Measurements from ENCODE around the gene IFT122.
A peak's percentile ranks its signal among the peaks of the same experiment; 100 is the strongest.

The IFT122 gene

DNA sequence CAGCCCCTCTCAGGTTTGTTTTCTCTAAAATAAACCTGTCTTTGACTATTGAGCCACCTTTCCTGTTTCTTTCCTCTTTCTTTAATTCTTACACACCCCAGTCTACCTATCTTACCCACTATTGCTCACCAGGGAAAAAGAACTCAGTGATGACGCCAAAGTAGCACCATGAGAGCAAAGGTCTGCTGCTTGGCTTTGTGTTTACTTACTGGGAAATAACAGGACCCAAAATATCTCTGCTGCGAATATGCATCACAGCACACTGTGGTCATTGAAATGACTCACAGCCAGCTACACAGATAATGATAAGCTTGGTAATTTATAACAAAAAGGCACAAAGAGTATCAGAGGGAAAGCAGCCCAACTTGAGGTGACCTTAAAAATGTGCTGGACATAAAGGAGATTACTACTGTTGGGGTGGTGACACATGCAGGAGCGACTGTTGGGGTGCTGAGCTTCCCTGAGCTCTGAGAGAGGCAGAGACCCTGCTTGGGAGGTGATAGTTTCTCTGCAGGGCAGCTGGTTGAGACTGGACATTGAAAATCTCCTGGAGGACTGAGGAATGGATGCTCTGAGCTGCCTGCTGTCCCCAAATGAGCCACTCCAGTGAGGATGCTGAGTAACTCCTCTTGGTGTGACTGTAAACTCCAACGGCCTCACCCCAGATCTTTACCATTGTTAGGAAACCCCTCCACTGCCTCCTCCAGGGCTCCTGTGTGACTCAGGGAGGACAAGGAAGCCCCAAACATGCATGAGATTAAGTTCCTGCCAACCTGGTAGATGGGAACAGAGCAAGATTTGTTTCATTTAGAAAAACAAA, 26.1 kb upstream of the IFT122 start:
- no peak for DNase-seq (ENCODE audit: low read depth, low spot score)

DNA sequence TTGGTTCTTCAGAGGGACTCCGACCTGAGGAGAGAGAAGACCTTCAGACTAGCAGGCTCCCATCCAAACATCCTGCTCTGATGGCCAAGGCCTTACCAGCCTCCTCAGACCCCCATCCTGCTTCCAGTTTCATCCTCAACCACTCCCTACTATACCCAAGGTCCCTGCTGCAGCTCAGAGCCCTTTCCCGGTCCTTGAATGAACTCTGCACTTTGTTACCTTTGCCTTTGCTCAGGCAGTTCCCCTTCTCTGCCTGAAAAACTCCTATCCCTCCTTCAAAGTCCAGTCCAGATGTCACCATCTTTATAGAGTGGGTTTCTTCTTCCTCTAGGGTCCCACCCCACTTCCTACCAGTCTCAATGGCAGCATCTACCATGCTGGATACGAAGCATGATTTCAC, 24.6 kb upstream of the IFT122 start:
- DNase-seq (ENCODE audit: low read depth, low spot score): no peak

DNA sequence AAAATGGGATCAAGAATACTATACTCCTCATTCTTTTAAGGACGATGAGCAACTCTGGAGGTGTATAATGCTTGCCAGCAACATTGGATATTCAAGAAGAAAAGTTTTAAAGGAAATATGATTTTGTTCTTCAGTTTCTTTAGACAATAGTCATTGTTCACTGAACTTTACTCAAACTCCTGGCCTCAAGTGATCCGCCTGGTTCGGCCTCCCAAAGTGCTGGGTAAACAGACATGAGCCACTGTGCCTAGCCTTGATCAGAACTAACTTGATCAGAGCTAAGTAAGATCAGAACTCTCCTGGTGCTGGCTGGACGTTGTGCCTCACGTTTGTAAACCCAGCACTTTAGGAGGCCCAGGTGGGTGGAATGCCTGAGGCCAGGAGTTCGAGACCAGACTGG, 24.2 kb upstream of the IFT122 start:
- DNase-seq (ENCODE audit: low read depth, low spot score): no peak

DNA sequence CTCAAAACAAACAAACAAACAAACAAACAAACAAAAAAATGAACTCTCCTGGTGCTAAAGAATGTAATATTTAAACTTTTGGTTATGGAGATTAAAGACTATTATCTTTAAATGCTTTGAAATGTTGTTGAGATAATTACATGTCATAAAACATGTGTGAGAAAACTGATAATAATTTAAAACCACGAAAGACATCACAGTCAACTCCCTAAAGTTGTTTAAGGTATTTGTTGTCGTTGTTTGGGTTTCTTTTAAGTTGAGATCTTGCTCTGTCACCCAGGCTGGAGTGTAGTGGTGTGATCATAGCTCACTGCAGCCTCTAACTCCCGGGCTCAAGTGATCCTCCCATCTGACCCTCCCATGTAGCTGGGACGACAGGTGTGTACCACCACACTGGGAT, 23.6 kb upstream of the IFT122 start:
- no peak for DNase-seq (ENCODE audit: low read depth, low spot score)

DNA sequence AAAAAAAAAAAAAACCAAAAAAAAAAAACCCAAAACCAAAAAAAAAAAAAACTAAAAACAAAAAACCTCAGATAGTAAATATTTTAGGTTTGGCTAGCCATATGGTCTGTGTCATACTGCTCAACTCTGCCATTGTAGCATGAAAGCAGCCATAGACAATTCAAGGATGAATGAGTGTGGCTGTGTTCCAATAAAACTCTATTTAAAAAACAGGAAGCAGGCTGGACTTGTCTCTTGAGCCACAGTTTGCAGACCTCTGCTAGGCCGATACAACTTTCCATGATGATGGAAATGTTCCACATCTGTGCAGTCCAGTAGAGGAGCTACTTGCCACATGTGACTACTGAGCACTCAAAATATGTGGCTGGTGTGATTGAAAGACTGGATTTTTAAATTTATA, 22.7 kb upstream of the IFT122 start:
- DNase-seq (ENCODE audit: low read depth, low spot score): no peak

DNA sequence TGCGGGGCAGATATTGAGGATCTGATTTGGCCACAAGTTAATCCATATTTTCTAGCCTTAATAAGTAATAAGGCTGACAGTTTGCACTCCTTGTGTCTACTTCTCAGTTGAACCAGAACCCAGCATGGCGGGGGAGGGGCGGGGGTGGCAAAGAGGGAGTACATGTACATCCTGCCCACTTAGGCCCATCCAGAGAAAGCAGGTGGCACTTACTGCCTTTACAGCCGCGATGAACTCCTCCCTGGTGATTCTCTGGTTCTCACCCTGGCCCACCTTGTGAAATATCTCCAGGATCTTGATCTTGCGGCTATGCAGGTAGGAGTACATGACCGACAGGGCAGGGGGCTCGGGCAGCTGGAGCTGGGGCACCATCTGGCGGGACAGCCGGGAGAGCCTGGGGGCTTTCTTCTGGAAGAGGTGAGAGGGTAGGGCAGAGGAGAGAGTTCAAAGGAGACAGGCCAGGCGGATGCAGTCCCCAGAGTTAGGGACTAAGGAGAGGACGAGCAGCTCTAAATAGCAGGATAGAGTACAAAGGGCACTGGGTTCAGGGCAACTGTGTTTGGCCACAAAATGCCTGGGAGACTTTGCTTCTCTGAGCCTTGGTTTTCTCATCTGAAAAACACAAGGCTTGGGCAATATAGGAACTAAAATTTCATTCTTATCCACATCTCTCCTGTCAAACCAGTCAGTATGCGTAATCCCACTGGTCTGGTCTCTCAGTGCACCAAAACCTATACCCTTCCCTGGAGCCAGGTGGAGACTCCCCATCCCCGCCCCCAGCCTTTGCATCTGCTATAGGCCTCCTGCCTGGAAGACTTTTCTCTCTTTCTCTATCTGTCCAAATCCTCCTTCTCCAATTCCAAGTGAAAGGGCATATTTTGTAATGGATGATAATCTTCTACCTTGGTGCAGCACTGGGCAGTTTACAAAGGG, 21.7 kb upstream of the IFT122 start:
- peak; percentile 44 for DNase-seq (ENCODE audit: low read depth, low spot score)

DNA sequence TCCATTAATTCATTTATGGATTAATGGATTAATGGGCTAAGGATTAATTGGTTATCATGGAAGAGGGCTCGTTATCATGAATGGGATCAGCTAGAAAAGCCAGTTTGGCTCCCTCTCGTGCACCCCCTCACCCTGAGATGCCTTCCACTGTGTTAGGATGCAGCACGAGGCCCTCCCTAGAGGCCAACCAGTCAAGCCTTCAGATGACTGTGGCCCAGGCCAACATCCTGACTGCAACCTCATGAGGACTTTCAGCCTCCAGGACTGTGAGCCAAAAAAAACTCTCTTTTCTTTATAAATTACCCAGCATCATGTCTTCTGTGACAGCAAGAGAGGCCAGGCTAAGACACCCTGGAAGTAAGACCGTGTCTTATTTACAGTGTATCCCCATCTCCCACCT, 20.5 kb upstream of the IFT122 start:
- DNase-seq (ENCODE audit: low read depth, low spot score): no peak

DNA sequence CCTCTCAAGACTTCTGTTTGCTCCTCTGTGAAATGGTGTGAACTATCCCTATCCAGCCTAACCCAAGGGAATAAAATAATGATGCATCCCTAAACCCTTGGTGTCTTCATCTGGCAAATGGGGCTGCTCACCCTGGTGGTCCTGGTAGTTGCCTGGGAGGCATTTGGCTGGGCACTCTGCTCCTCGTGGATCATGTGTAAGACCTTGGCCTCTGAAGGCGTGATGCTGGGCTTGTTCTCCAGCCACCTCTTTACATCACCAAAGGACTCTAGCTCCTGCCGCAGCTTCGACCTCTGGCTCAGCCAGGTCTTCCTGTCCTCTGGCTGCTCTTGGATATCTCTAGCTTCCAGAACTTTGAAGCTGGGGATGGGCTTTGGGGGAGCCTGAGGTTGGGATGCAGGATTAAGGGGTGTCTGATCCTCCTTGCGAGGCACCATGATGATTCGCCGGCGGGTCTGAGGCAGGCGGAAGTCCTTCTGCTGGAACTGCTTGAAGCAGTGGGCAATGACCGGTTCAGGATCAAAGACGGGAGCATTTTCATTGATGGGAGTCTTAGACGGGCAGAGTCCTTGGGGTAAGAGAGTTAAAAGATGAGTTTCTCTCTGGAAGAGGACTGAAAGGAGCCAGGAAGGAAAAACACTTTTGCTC, 18.7 kb upstream of the IFT122 start:
- DNase-seq (ENCODE audit: low read depth, low spot score): no peak

DNA sequence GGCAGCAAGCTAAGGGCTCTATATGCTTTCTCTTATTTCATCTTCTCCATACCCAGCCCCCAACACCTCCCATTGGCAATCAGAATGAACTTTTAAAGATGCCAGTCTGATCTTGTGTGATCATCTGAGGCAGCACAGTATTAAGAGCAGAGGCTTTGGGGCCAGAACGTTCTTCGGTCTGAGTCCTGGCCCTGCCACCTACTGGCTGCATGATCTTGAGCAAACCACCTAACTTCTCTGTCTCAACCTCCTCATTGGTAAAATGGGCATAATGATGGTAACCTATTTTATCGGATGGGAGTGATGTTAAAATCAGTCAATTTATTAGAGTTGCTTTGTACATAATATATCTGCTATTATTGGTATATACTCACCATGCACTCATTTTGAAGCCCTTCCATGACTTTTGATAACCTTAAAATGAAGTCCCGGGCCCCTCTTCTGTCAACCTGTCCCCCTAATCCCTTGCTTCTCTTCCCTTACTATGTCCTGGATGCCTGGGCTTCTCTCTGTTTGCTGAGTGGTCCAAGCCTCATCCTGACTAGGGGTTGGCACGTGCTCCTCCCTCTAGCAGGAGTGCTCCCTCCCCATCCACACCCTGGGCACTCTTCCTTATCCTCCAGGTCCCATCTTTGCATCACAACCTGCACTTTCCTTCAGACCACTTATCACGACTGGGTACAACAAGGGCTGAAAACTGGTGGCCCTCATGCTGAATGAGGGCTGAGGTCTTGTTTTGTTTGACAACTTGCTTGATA, 17.9 kb upstream of the IFT122 start:
- DNase-seq (ENCODE audit: low read depth, low spot score): no peak

DNA sequence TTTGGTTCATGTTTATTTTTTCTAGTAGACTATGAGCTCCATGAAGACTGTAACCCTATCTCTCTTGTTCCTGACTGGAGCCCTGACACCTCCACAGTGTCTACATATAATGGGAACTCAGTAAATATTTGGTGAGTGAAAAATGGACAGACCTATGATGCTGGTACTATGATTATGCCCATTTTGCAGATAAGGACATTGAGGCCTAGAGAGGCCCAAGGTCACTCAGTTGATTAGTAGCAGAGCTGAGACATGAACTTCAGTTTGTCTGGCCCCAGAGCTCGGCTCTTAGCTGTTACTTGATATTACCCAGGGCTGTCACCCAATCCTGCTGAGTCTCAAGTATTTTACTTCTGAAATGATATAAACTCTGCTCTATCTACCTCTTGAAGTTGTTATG, 17.1 kb upstream of the IFT122 start:
- DNase-seq (ENCODE audit: low read depth, low spot score): no peak

DNA sequence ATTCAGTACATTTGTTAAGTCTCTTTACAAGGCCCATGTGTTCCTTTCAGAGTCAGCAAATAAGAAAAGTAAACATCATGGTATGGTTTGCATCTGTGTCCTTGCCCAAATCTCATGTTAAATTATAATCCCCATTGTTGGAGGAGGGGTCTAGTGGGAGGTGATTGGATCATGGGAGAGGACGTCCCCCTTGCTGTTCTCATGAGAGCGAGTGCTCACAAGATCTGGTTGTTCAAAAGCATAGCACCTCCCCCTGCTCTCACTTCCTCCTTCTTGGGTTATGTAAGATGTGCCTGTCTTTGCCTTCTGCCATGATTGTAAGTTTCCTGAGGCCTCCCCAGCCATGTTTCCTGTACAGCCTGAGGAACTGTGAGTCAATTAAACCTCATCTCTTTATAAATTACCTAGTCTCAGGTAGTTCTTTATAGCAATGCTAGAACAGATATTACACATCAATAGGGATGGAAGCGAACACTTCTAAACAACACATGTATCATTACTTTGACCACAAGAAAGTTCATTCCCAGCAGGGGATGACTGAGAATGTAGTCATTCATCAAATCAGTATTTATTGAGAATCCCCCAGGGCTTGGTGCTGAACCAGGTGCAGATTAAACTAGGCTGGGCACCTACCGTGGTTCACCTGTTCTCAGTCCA, 15.7 kb upstream of the IFT122 start:
- no peak for DNase-seq (ENCODE audit: low read depth, low spot score)

DNA sequence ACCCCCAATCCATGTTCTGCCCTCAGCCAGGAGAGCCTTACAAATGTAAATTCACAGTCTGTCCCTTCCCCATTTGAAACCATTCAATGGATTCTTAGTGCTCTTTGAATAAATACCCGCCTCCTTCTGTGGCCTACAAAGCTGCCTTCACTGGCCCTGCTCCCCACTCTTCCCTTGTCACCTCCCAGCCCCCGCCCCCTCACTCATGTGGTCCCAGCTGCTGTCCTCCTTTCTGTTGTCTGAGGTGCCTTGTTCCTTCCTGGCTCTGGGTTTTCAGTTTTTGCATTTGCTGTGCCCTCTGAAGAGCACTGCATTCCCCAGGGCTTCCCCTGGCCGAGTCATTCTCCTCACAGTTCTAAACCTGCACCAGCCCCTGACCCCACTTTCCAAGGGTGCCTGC, 14.8 kb upstream of the IFT122 start:
- DNase-seq (ENCODE audit: low read depth, low spot score): no peak

DNA sequence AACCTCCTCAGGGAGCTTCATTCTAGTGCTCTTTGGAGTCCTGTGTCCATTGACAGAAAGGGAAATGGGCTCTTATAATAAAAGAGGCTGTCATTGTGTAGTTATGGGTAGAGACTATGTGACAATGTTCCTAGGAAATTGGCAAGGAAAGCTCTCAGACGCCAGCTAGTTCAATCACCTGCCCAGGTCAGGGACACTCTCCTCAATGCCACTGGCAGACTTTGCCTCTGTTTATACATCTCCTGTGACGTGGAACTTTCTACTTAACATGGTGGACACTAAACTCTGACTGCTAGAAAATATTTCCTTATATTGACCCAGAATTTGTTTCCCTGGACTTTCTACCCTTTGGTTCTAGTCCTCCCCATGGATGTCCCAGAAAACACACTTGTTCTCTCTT, 14.4 kb upstream of the IFT122 start:
- no peak for DNase-seq (ENCODE audit: low read depth, low spot score)

DNA sequence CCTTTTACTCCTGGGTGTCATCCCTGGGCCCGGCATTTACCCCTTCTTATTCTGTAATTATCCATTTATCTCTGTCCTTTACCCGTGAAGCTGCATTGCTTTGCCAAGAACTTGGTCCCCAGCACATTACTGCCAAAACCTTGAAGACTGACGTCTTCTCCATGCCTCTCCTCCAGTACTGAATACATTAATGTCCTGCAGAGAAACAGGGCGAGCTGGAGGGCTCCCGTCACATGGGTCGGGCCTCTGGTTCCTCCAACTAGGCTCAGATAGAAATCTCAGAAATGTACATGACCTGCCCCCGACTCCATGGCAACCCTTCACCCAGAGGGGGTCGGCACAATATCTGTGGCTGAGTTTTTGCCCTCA, 12.0 kb upstream of the IFT122 start:
- no peak for DNase-seq (ENCODE audit: low read depth, low spot score)

DNA sequence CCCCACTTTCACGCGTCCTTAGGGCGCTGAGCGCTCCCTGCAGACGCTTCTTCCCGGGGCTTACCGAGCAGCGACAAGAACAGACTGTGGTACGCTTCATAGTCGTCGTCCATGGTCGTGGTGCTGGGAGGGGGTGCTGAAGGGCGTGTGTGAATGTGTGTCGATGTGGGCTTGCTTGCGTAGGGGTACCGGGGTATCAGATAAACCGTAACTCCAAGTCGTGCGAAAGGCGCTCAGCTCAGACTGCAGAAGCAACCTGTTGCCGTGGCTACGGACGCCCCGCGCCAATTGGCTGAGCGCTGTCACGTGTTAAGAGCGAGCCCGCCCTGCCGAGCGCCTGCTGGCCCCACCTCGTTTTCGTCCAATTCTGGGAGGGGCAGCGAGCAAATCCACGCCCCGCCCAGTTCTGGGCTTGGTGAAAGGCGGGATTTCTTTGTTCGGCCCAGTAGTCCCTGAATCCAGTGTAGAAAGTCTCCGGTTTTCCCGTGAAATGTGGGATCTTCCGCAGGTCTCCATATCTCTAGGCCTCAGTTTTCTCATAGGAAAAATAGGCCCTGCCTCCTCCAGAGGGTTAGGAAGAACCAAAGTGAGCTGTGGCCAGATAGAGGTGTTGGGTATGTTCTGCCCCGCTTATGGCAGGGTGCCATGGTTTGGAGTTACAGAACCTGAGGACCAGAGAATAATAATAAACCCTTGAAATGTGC, 11.5 kb upstream of the IFT122 start, which contains the start of gene EFCAB12:
Gene EFCAB12, minus strand, starts transcription at position 261 of the 704 bp plus-strand sequence. Its CDS starts 148 bp downstream, at position 113.
- DNase-seq (ENCODE audit: low read depth, low spot score): peak; percentile 96

DNA sequence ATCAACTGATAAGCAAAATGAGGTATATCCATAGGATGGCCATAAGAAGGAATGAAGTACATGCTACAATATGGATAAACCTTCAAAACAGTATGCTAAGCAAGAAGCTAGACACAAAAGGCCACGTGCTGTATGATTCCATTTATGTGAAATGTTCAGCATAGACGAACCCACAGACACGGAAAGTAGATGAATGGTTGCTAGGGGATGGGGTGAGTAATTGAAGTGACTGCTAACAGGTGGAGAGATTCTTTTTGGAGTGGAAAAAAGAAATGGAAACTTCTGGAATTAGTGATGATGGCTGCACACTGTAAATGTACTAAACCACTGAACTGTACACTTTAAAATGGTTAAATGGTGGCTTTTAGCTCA, 11.0 kb upstream of the IFT122 start:
- DNase-seq (ENCODE audit: low read depth, low spot score): no peak

DNA sequence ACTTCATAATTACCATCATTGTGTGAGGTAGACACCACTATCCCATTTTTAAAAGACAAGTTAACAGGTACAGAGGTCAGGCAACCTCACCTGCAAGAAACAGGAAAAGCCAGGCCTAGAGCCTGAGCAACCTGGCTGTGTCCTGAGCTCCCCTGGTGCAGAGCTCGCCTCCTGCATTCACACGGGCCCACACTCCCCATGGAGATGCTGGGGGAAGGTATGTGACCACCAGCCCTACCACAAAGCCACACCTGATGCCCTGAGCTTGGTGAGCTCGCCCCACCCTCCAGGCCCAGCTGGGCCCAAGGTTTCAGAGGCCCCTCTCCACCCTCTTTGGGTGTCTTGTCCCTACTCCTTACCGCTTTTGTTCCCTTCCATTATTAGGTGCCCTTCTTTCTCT, 10.4 kb upstream of the IFT122 start:
- DNase-seq (ENCODE audit: low read depth, low spot score): no peak

DNA sequence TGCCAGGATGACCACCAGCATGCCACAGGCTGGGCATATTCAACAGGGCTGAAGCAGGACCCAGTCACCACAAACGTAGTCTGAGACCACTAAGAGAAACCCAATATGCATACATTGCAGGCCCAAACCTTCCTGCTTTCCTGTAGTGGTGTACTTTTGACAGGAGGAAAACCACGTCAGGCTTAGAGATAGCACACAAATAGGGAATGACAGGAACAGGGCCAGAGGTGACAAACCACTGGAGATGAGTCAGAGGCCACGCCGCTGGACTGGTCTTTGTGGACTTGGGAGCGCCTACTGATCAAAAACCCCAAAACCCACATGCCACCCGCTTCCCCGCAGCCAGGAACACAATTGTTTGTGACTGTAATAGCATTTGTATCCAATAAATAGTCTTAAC, 8.0 kb upstream of the IFT122 start:
- DNase-seq (ENCODE audit: low read depth, low spot score): no peak

DNA sequence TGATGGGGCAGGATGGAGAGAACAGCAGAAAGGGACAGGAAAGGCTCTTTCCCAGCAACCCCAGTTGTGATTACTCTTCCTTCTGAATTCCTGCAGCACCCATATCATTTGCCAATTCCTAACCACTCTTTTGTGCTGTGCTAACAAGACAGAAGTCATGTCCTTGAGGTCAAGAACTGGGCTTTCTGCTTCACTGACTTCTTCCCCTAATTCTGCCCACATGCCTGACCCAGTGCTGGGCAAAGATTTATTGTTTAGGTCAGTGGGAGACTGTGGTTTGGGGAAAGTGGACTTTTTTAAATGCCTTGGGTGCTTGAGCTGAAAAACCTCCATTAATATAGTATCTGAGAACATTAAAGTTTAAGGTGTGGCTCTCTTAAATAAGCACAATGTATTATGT, 7.4 kb upstream of the IFT122 start:
- DNase-seq (ENCODE audit: low read depth, low spot score): no peak

DNA sequence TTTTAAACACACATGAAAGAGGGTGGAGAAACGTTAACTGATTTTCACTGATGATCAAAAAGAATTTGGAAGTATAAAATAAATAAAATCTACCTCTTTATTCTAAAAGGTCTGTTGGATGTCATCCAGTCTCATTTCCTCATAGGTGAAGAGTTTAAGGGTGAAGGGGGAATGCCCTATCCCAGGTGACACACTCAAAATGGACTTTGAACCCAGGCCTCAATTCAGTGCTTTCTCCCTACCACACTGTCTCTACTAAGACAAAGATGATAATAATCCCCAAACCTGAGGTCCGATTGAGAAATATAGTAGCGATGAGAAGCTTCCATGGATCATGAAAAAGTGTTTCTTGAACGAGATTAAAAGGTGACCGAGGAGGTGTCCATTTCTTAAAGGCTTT, 6.5 kb upstream of the IFT122 start:
- no peak for DNase-seq (ENCODE audit: low read depth, low spot score)
